GM19452 (cell line): ENCODE measurements around the gene ANO2.

ENCODE experiments used
- ATAC-seq: cut with Tn5 transposase; IDR thresholded peaks from one replicate; pipeline ENCODE4 v1.9.1; 2021; ENCODE audit not compliant: unreplicated experiment

Gene ANO2

DNA sequence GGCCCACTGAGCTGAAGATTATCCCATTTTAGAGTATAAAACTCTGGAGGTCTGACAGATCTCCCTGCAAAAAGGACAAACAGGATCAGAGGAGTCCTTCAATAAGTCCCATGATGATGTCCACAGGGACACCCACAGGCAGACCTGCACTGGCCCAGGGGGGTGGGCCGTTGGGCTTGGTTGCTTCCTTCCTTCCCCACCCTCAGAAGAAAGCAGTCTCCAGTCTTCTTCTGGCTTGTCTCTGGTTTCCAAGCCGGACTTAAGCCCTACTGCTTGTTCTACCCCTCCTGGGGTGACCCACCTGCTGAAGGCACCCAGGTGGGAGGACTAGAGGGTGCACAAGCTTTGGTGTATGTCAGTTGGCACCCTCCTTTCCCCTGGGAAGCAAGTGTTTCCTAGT, 209.0 kb downstream of the ANO2 start:
- ATAC-seq, result no peak

GRCh38 chr12:5733916-5734315, 211.1 kb downstream of the ANO2 start:
- no peak for ATAC-seq

DNA sequence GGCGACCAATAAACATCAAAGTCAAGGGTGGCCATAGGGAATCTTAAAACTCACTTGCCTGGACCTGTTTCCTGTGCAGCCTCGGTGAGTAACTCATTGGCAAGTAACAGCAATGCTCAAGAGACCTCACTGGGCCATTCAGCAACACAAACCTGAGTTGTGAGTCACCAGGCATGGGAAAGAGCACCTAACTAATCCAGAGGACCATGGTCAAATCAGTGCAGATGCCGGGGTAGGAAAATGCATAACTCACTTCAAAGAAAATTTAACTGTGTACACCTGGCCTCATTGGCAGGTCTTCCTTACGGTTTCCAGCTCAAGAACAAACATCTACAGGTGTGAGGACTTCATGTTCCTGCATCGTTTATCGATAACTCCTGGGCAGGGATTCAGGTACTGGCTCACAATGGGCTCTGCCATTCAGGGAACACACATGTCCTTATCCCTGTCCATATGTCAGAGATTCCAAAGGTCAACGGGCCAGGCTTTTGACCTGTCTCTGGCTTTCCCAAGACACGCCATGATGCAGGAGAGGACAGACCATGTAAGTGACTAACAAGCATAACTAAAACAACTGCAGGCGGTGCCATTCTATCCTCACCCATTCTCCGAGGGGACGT, 211.8 kb downstream of the ANO2 start:
- ATAC-seq, result no peak

DNA sequence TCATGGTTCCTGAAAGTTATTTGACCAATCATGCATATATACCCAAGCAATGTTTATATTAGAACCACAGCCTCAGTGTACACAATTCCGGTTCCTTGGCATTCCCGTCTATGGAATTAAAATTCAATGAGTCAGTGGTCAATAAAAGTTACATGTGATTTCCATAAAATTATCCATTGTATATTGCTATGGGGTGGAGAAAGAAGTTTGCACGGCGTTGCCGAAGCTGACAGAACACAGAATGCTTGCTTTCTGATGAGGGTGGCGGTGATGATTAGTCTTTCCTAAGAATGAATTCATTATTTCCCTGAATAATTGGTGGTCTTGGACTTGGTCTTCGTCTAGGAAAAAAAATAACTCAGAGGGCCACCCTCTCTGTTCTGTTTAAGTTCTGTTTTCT, 214.1 kb downstream of the ANO2 start:
- ATAC-seq, result no peak

- ATAC-seq, result no peak
Measured at GRCh38 chr12:5723711-5724252, 221.3 kb downstream of the ANO2 start.

GRCh38 chr12:5723071-5723470, 222.0 kb downstream of the ANO2 start:
- ATAC-seq, result no peak

- ATAC-seq, result no peak
Measured at GRCh38 chr12:5720381-5721005, 224.6 kb downstream of the ANO2 start.

- ATAC-seq, result no peak
Measured at GRCh38 chr12:5718680-5719079, 226.4 kb downstream of the ANO2 start.

DNA sequence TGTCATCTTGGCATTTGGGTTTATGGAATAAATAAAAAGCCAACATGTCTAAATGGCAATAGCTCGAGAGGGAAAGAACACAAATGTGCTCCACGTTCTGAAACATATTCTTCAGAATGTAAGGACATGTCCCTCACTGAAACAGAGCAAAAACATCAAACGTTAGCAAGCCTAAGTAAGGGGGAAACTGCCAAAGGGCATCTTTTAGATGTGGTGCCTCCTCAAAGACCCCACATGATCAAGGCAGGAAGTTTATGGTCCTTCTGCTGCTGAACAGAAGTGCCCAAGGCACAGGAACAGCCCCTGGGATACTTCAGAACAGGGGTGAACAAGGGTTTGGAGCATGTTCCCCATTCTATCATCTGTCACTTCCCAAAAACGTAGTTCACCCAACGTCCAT, 227.0 kb downstream of the ANO2 start:
- ATAC-seq, result no peak

DNA sequence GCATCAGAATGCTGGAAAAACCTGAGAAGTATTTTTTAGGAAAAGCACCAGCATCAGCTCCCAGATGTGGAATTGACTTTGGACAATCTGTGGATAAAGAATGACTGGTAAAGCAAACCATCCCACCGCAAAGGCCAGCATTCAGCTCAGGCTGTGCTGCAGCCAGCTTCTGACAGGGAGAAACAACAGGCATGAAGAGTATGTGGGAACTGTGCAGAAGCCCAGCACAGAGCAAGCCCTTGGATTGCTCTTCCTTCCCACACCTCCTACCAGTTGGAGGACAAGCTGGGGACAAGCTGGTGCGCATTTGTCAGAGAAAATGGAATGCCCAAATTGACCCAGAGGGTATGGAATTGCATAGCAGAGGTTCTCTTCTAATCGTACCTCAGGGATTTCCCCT, 228.1 kb downstream of the ANO2 start:
- ATAC-seq, result no peak

GRCh38 chr12:5716201-5716600, 228.9 kb downstream of the ANO2 start:
- ATAC-seq, result no peak

- ATAC-seq, result no peak
Measured at GRCh38 chr12:5715021-5715420, 230.0 kb downstream of the ANO2 start.

DNA sequence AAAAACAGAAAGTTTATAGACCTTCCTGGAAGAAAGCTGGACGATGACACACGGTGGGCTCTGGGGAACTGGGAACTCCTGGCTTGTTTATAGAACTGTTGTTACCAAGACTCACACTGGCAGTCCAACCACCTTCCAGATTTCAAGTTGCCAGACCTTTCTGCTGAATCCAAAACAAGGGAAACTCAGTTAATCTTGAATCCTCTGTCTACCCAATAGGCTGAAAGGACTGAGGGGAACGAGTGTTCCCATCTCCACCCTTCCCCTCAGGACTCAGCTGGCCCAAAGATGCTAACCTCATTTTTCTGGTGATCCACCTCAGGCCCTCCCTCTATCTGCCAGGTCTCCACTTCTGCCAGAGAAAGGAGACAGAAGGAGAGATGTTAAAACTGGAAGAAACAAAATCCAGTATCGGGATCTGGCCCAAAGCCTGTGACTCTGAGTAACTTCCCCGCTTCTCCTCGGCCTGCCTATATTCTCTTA, 231.4 kb downstream of the ANO2 start:
- ATAC-seq, result no peak

- no peak for ATAC-seq
Measured at GRCh38 chr12:5710260-5710878, 234.7 kb downstream of the ANO2 start.

- no peak for ATAC-seq
Measured at GRCh38 chr12:5708371-5708770, 236.7 kb downstream of the ANO2 start.

GRCh38 chr12:5706247-5706646, 238.8 kb downstream of the ANO2 start:
- ATAC-seq, result no peak

DNA sequence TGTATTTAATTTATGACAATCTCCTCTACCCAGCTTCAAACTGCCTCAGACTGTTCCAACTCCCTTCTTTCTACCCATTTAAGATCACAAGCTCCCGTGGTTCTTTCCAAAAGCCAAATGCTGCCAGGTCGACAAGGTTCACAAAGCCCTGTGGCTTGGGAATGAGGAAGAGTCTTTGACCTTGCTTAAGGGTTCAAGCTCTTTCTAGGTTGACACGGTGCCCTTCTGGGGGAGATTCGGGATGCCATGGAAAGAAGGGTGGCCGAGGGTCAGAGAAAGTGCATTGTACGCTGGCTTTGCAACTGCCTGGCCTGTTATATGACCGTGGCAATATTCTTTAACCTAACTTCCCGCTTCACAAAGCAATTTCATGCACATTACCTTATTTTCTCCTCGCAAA, 239.3 kb downstream of the ANO2 start:
- ATAC-seq, result no peak

GRCh38 chr12:5694759-5695409, 250.2 kb downstream of the ANO2 start:
- no peak for ATAC-seq

- no peak for ATAC-seq
Measured at GRCh38 chr12:5692850-5693249, 252.2 kb downstream of the ANO2 start.

- no peak for ATAC-seq
Measured at GRCh38 chr12:5691943-5692342, 253.1 kb downstream of the ANO2 start.

GRCh38 chr12:5690240-5690639, 254.8 kb downstream of the ANO2 start:
- ATAC-seq, result no peak

- no peak for ATAC-seq
Measured at GRCh38 chr12:5689773-5690172, 255.3 kb downstream of the ANO2 start.
